HG03521 (cell line): ENCODE measurements around the gene JAGN1.
"Not testable (repeated sequence)": the region's sequence is repeated elsewhere in the genome, so short reads cannot be mapped to it uniquely, and the experiment has no call there.

Experiments
- ATAC-seq: cut with Tn5 transposase; IDR thresholded peaks from one replicate; pipeline ENCODE4 v1.9.1; 2021; ENCODE audit warnings: mild to moderate bottlenecking, moderate library complexity; ENCODE audit not compliant: unreplicated experiment

The JAGN1 gene

GRCh38 chr3:9897408-9898372 is 7.3 kb downstream of the JAGN1 start:
- no peak for ATAC-seq

DNA sequence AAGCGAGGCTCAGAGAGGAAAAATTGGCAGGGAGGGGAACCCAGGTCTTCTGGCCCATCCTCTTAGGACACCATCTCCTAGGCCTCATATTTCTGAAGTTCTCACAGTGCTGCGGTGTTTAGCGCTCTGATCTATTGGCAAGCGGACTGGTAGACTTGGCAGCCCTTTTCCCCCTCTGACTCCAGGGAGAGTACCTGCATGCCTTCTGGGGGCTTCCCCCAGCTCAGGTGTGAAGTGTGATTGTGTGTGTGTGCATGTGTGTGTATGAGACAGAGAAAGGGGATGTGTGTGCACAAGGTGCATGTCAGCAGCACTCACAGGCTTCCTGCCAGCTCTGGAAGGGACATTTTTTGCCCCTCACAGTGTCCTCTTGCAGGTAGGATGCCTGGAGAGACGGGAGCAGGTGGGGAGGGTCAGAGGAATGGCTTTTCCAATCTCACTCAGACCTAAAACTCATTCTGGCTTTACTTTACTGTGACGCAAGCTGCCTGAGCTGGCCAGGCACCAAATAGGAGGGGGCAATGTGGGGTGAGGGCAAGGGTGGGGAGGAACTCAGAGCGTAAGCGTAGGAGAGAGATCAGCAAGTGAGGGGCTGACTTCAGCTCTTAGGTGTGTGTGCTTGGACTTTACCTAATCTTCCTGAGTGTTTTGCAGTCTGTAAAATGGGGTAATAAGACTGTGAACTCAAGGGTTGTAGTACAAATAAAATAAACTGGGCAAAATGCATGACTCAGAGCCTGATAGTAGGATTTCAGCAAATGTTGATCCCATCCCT is 8.2 kb downstream of the JAGN1 start:
- no peak for ATAC-seq

DNA sequence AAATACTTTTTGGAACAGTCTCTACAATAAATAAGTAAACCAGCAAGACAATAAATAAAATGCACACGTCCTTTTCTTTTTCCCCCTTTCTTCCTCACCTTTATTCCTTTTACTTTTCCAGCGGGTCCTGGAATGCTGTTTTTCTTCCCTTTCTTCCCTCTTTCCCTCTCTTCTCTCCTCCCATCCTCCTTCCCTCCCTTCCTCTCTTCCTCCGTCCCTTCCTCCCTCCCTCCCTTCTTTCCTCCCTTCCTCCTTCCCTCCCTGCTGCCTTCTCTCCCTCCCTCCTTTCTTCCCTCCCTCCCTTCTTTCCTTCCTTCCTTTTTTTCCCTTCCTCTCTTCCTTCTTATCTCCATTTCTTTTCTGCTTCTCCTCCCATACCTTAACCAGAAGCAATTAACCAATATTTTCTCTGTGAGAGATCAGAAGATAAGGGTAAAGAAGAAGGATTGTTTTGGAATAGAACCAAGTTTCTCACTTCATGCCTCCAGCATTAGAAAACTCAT is 8.9 kb downstream of the JAGN1 start:
- no peak for ATAC-seq

- not testable (repeated sequence) for ATAC-seq
Observed at GRCh38 chr3:9900965-9901415, 10.6 kb downstream of the JAGN1 start.

GRCh38 chr3:9901967-9902366 is 11.6 kb downstream of the JAGN1 start:
- ATAC-seq: no peak

DNA sequence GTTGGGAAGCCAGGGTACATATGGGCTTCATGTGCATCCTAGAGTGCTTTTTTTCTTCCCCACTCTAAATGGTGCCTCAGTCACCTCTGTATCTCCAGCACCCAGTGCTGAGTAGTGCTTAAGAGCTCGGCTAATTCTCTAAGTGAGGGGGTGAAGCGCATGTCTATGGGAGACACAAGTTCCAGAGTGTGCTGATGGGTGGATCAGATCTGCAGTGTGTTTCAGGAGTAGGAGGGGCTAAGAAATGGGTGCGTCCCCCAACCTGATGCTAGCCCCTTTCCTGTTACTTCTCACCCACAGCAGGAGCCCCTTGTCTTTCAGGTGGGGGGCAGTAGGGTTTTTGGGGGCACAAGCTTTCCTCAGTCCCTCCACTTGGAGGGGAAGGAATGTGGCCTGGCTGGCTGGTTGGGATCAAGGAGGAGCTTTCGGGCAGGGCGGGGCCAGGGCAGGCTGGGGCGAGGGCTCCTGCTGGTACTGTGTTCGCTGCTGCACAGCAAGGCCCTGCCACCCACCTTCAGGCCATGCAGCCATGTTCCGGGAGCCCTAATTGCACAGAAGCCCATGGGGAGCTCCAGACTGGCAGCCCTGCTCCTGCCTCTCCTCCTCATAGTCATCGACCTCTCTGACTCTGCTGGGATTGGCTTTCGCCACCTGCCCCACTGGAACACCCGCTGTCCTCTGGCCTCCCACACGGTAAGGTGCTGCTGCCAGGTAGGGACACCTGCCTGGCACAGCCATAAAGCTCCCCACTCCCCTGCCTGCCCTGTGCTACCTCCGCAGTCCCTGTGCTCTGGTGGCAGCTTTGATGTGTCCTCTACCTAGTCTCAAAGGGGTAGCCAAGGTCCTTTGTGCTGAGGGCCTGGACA is 12.2 kb downstream of the JAGN1 start, which contains the start of gene IL17RE:
TSS of gene IL17RE (plus strand) at position 477 of the 866 bp plus-strand sequence. CDS start at position 562, 85 bp downstream.
- ATAC-seq: no peak

DNA sequence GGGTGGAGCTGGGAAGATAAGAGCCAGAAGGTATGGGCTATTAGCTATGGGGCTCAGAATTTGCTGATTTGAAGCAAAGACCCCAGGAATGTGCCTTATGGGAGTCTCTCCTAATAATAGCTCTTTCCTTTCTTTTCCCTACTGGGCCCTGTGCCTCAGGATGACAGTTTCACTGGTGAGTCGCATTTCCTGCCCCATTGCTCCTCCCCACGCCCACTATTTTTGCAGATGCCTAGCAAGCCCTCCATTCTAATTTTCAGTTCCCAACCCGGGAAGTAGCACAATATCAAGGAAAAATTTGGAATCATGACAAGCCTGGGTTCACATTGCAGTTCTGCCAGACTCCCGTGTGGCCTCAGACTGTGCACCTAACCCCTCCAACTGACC is 12.8 kb downstream of the JAGN1 start:
- ATAC-seq: no peak

GRCh38 chr3:9903904-9904303 is 13.5 kb downstream of the JAGN1 start:
- no peak for ATAC-seq

DNA sequence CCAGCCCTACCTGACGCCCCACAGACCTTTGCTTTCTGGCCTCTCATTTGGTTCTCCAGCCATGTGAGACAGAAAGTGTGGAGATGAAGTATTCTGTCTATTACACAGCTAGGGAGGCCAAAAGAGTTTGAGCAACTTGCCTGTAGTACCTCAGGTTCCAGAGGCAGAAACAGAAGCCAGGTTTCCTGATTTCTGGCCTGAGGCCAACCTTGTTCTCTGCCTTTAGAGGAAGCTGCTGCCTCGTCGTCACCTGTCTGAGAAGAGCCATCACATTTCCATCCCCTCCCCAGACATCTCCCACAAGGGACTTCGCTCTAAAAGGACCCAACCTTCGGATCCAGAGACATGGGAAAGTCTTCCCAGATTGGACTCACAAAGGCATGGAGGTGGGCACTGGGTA is 16.1 kb downstream of the JAGN1 start:
- ATAC-seq: no peak

DNA sequence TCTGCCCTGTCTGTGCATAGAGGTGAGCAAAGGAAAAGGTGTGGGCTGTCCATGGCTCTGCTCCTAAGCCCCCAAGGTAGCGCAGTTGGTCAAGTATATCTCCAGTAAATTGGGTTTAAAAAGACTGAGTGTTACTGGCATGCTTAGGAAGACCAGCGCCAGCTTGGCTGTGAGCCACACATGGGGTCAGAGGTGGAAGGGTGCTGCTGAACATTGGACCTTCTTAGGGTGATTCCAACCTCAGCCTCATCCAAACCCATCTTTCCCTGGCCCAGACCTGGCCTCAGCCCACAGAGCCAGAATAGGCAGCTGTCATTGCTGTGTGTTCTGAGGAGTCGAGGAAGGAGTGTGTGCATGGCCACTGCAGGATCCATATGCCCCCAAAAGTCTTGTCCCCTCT is 17.9 kb downstream of the JAGN1 start:
- no peak for ATAC-seq

DNA sequence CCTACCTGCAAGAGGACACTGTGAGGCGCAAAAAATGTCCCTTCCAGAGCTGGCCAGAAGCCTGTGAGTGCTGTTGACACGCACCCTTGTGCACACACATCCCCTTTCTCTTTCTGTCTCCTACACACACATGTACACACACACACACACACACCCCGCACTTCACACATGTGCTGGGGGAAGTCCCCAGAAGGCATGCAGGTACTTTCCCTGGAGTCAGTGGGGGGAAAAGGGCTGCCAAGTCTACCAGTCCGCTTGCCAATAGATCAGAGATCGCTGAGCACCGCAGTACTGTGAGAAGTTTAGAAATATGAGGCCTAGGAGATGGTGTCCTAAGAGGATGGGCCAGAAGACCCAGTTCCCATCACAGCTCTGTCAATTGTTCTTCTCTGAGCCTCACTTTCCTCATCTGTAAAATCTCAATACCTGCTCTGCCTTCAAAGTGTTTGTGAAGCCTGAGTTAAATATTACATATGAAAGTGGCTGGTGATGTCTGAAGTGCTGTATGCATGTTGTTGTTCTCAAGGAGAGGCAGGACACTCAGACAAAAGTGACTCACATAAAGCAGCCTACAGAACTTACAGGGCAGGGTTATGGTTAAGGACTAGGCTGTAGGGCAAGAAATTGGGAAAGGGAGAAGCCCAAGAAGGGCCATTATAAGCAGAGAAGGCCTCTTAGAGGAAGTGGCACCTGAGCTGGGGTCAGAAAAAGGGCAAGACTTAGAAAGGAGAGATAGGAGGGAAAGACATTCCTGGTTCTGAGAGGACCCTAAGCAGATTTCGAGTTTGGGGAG is 19.0 kb downstream of the JAGN1 start:
- ATAC-seq: no peak

GRCh38 chr3:9911863-9912262 is 21.5 kb downstream of the JAGN1 start:
- ATAC-seq: no peak

- ATAC-seq: no peak
Observed at GRCh38 chr3:9912294-9912935, 22.0 kb downstream of the JAGN1 start.

DNA sequence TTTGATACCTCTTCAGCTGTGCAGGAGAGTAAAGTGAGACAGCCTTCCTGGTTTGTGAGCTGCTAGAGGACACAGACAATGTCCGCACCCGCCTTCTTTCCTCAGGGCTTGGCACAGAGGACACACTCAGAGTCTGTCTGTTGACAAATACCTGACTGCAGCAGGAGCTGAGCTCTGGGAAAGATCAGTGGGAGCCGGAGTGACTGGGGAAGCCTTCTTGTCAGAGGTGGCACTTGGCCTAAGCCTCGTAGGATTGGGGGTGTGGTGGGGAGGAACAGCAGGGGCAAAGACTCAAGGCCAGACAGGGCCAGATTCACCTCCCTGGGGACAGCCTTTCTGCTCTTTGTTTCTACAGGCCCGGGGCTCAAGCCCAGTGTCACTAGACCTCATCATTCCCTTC is 23.2 kb downstream of the JAGN1 start:
- ATAC-seq: no peak

DNA sequence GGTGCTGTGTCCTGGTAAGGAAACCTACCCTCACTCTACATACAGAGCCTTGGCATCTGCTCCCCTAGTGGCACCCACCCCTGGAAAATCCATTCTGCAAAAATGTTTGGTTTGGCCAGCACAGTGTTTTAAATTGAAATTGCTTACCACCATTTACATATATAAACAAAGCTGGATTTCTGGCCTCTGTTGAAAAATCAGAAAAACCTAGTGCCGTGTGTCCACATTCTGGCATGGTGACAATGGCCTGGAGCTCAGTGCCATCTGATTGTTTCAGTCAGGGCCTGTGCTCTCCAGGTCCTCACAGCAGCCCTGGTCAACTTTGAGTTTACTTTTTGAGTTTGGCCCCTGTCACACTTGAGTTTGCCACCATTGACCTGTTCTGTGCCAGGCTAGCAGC is 23.6 kb downstream of the JAGN1 start:
- no peak for ATAC-seq

DNA sequence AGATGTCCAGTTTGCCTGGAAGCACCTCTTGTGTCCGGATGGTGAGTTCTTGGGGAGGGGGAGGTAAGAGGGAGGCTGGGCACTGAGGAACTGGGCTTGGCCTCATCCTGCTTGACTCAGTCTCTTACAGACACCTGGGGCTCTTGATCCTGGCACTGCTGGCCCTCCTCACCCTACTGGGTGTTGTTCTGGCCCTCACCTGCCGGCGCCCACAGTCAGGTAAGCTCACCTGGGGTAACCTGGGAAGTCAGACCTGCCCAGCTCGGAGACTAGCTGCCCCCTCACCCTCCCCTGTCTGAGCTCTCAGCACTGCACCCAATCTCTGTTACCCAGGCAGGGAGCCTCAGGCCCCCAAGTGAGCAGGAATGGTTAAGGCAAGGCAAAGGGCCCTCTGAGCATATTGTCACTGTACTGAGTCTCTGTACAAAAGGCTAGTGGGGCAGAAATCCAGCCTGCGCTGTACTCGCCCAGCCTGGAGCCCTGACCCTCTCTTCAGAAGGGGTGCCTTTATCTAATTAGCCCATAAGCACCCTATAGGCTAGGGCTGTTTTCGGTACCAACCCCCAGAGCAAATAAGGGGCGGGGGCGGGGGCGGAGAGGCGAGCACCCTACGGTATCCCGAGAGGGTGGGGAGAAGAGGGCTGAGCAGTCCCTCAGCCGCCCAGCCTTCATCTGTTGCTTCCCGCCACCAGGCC is 24.3 kb downstream of the JAGN1 start:
- ATAC-seq: no peak

DNA sequence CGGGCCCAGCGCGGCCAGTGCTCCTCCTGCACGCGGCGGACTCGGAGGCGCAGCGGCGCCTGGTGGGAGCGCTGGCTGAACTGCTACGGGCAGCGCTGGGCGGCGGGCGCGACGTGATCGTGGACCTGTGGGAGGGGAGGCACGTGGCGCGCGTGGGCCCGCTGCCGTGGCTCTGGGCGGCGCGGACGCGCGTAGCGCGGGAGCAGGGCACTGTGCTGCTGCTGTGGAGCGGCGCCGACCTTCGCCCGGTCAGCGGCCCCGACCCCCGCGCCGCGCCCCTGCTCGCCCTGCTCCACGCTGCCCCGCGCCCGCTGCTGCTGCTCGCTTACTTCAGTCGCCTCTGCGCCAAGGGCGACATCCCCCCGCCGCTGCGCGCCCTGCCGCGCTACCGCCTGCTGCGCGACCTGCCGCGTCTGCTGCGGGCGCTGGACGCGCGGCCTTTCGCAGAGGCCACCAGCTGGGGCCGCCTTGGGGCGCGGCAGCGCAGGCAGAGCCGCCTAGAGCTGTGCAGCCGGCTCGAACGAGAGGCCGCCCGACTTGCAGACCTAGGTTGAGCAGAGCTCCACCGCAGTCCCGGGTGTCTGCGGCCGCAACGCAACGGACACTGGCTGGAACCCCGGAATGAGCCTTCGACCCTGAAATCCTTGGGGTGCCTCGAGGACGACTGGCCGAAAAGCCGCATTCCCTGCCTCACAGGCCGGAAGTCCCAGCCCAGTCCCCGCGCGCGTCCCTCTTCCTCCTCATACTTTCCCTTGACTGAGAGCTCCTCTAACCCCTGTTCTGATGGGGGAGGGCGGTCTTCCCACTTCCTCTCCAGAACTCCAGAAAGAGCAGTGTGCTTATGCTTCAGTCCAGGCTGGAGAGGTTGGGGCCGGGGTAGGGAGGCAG is 25.1 kb downstream of the JAGN1 start:
- ATAC-seq: no peak

DNA sequence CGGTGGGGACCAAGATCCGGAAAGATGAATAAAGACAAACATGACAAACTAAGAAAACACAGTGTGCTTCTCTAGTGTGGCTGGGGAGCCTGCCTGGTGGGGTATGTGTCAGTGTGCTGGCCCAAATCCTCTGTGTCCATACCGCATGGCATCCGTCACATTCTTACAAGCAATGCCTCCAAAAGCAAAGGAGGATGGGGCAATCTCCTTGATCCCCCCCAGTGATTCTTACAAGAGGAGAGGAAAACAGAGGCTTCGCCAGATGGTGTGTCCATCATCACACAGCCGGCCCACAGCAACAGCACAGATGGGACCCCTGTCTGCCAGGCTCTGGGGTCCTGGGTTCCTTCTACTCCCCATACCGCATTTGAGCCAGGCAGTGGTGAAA is 25.9 kb downstream of the JAGN1 start:
- ATAC-seq: no peak
